Activated CD4-positive, alpha-beta T cell treated with anti-CD3 and anti-CD28 coated beads for 36 hours (primary cell): Measurements from ENCODE around the gene MMP25. TPM values are rescaled to one million over a fixed set of nuclear protein-coding genes. Genes with fewer than 3 reads are reported as not detected.

Source experiments
- ATAC-seq: fragments of 200-7000 bp; cut with Tn5 transposase; one replicate; pipeline ENCODE4 v1.10.0; 2021; ENCODE audit warnings: mild to moderate bottlenecking, moderate library complexity
- CTCF ChIA-PET: fragments of 350-600 bp; sonication (Branson Sonifier 250); formaldehyde crosslinking; loops from one replicate; lab custom pipeline; 2021; ENCODE audit warnings: antibody characterized with exemption; lab: Charles Lee
- POLR2A ChIA-PET: fragments of 350-600 bp; sonication (Branson Sonifier 250); formaldehyde crosslinking; loops from one replicate; lab custom pipeline; 2021; ENCODE audit warnings: antibody characterized with exemption, inconsistent platforms; lab: Charles Lee
- DNase-seq: peaks from one replicate; pipeline ENCODE4 v3.0.0-alpha.2; 2020
- H3K27ac Mint-ChIP-seq: one replicate; pipeline ENCODE4 v1.8.0; 2021; ENCODE audit warnings: mixed read lengths
- H3K27me3 Mint-ChIP-seq: one replicate; pipeline ENCODE4 v1.8.0; 2021; ENCODE audit warnings: mixed read lengths
- H3K36me3 Mint-ChIP-seq: one replicate; pipeline ENCODE4 v1.8.0; 2021; ENCODE audit warnings: low read depth, mixed read lengths
- H3K4me1 Mint-ChIP-seq: one replicate; pipeline ENCODE4 v1.8.0; 2021; ENCODE audit warnings: mixed read lengths
- H3K4me3 Mint-ChIP-seq: one replicate; pipeline ENCODE4 v1.8.0; 2021; ENCODE audit warnings: mild to moderate bottlenecking, moderate library complexity, mixed read lengths
- H3K9me3 Mint-ChIP-seq: one replicate; pipeline ENCODE4 v1.8.0; 2021; ENCODE audit warnings: low read depth, mixed read lengths
- intact Hi-C, 2 experiments: fragments of 100-400 bp; cut with DNase I in 1 of 2; cut with micrococcal nuclease in 1 of 2; formaldehyde crosslinking; loops; one replicate each; pipeline versions ENCODE4 v1.14.2 to v1.15.1; 2022 to 2024; cut with DNase I, micrococcal nuclease
- total RNA-seq, 2 experiments: library from RNA; stranded (reverse); gene quantifications; one replicate each; pipeline ENCODE4 v1.2.3, GENCODE V29; 2021

MMP25 gene, protein sequence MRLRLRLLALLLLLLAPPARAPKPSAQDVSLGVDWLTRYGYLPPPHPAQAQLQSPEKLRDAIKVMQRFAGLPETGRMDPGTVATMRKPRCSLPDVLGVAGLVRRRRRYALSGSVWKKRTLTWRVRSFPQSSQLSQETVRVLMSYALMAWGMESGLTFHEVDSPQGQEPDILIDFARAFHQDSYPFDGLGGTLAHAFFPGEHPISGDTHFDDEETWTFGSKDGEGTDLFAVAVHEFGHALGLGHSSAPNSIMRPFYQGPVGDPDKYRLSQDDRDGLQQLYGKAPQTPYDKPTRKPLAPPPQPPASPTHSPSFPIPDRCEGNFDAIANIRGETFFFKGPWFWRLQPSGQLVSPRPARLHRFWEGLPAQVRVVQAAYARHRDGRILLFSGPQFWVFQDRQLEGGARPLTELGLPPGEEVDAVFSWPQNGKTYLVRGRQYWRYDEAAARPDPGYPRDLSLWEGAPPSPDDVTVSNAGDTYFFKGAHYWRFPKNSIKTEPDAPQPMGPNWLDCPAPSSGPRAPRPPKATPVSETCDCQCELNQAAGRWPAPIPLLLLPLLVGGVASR
- under 1 TPM; 0.55 to 0.91 TPM for total RNA-seq

DNA sequence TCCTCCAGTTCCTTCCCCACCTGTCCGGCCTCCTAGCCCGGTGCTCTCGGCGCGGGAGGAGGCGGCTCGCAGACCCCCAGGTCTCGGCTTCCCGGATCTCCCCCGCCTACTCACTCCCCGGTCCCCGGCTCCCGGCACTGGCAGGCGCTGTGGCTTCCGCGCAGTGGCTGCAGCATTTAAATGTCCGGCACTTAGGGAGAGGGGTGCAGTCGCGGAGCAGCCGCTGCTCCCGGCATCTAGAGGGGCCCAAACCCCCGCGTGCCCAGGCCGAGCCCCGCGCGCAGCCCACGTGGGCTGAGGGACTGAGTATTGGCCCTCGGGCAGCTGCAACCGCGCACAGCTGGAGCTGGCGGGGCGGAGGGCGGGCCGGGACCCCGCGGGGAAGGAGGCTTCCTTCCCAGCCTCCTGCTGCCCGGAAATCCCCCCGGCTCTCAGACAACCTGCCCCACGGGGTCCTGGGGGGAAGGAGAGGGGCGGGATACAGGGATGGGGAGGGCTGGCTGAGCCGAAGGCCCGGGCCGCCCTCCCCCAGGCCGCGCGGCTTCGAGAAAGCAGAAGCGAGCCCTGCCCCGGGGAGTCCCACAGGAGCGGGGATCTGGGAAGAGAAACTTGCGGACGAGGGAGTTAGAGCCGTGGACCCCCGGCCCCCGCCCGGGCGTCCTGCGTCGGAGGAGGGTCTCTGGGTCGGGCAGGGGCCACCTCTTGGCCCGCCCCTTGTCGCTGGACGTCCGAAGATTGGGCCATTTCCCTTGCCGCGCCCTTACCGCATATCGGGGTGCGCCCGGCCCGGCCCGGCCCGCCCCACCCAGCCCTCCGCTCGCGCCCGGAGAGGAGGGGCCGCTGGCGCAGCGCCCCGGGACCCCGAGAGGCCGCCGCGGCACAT is at the start of gene MMP25:
MMP25 (plus strand) TSS at position 804 of the 883 bp plus-strand sequence. CDS start 357 bp downstream, outside the sequence.
- Mint-ChIP-seq H3K27ac (no peak within 1 kb of the TSS), H3K36me3 (no peaks in the 10 kb centered on the region), H3K4me1 (peaks cover 14% of the 10 kb centered on the region), H3K4me3 (peak within 1 kb of the TSS; percentile 63), H3K27me3 (peaks cover 42% of the 10 kb centered on the region), H3K9me3 (no peaks in the 10 kb centered on the region)
- ATAC-seq: peak; percentile 19
- no peak for DNase-seq
- intact Hi-C loops: no loop called here
- POLR2A ChIA-PET: no interaction called here
- CTCF ChIA-PET: interaction anchor here (0.9 to 1.7 kb wide), 5 partner anchors 11 to 122 kb away, joined by 4 to 12 read pairs (median 4); no protein-coding TSS in a partner anchor

DNA sequence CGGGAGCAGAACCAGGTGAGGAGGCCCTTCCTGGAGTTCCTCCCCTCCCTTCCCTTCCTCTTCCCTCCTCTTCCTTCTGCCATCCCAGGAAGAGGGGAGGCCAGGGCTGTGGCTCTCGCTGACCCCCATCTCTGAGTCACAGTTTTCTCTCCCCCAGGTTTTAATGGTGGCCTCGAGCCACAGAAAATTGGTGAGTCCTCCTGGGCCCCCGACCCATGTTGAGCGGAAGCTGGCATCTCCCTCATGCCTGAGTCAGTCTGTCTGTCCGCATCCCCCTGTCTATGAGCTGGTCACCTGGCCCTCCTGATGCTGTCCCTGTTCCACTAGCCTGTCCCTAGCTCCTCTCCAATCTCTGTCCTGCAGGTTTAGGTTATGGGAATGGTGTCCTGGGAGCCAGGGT is 46.4 kb upstream of the MMP25 start:
- ATAC-seq (no peak), DNase-seq (no peak)
- no peak overlapping the region for H3K27ac Mint-ChIP-seq
- no peaks in the 10 kb centered on the region for H3K4me1 Mint-ChIP-seq
- no peaks in the 10 kb centered on the region for H3K9me3 Mint-ChIP-seq
- H3K27me3 Mint-ChIP-seq: no peaks in the 10 kb centered on the region
- POLR2A ChIA-PET: no interaction called here
- CTCF ChIA-PET: interaction anchor here (9.6 kb wide), 1 partner anchor 32 kb away, joined by 130 read pairs; no protein-coding TSS in a partner anchor
- no peak overlapping the region for H3K4me3 Mint-ChIP-seq
- no peaks in the 10 kb centered on the region for H3K36me3 Mint-ChIP-seq
- intact Hi-C loops: no loop called here

DNA sequence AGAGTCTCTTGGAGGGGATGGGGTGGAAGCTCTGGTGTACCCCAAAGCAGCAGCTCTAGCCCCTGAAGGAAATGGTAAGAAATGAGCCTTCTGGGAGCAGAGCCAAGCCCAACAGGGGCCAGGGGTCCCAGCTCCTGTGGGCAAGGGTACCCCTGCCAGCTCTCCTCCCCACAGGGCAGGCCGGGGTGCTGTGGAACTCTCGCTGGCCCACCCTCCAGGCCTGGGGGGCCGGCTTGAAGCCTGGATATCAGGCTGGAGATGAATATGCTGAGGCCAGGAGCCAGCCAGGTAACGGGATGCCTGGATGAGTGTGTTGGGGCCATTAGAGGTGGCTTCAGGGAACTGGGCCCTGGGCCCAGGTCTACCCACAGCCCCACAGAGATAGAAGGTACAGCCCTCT is 45.8 kb upstream of the MMP25 start:
- DNase-seq (no peak), ATAC-seq (no peak)
- CTCF ChIA-PET: interaction anchor here (1.1 to 9.6 kb wide), 2 partner anchors 18 to 31 kb away, joined by 3 to 130 read pairs; no protein-coding TSS in a partner anchor
- Mint-ChIP-seq H3K27me3 (no peaks in the 10 kb centered on the region), H3K4me1 (no peaks in the 10 kb centered on the region), H3K9me3 (no peaks in the 10 kb centered on the region), H3K36me3 (no peaks in the 10 kb centered on the region), H3K27ac (no peak overlapping the region), H3K4me3 (no peak overlapping the region)
- intact Hi-C loops: no loop called here
- POLR2A ChIA-PET: no interaction called here

DNA sequence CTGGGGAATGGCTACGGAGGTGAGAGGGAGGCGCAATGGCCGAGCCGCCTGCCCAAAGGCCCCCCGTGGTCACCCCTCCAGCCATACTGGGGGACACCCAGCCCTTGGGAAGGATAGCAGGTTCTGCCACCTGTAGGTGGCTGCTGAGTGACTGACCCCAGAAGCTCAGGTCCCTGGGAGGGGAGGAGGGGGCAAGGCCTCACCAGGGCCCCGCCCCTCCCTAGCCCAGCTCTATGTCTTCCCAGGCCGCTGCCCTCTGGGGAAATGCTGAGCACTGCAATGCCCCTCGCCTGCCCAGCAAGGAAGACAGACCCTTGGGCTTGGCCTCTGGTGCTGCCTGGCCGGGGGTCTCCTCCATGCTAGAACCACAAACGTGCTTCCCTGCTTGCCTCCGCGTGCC is 45.0 kb upstream of the MMP25 start:
- ChIA-PET POLR2A (no interaction called here), CTCF (interaction anchor here (1.1 to 9.6 kb wide), 2 partner anchors 17 to 30 kb away, joined by 3 to 130 read pairs; no protein-coding TSS in a partner anchor)
- Mint-ChIP-seq H3K9me3 (no peaks in the 10 kb centered on the region), H3K27me3 (no peaks in the 10 kb centered on the region), H3K27ac (no peak overlapping the region), H3K36me3 (no peaks in the 10 kb centered on the region), H3K4me3 (no peak overlapping the region), H3K4me1 (no peaks in the 10 kb centered on the region)
- intact Hi-C loops: no loop called here
- DNase-seq (no peak), ATAC-seq (no peak)

DNA sequence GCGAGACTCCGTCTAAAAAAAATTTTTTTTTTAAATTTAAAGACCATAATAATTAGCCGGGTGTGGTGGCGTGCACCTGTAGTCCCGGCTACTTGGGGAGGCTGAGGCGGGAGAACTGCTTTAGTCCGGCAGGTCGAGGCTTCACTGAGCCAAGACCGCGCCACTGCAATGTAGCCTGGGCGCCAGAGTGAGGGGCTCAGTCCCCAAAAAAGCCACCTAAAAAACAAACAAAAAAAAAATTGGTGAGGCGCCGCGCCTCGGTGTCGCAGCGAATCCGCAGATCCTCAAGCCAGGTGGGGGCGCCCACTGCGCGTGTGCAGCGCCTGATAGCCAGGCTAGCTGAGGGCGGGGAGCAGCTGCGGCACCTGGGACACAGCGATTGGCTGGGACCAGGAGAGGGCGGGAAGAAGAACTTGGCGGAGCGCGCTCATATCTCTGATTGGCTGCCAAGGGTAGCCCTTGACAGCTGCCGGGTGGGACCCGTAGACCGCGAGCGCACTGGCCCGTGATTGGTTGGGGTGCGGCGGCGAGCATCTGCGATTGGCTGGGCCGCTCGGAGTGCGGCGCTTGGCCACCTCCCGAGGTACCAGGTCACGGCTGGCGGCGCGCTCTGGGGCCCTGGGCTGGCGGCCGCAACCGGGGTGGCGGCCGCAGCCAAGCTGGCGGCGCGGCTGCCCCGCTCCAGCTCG is 42.6 kb upstream of the MMP25 start:
- peak; percentile 99 for DNase-seq
- peak overlapping the region; percentile 32 for H3K4me3 Mint-ChIP-seq
- H3K27ac Mint-ChIP-seq: no peak overlapping the region
- H3K27me3 Mint-ChIP-seq: peaks cover 6% of the 10 kb centered on the region
- no peaks in the 10 kb centered on the region for H3K36me3 Mint-ChIP-seq
- ChIA-PET CTCF (interaction anchor here (0.6 to 9.6 kb wide), 15 partner anchors 17 to 713 kb away, joined by 3 to 130 read pairs (median 3); partner anchors contain the start of genes HCFC1R1, KREMEN2, THOC6 and TNFRSF12A), POLR2A (interaction anchor here (0.7 to 1.2 kb wide), 6 partner anchors 16 to 464 kb away, joined by 3 to 5 read pairs (median 4); partner anchors contain the start of genes FLYWCH2 and TNFRSF12A)
- no peaks in the 10 kb centered on the region for H3K9me3 Mint-ChIP-seq
- H3K4me1 Mint-ChIP-seq: peaks cover 23% of the 10 kb centered on the region
- intact Hi-C loops: loop anchor here (1.0 to 2.0 kb wide), 8 partner anchors 17 to 147 kb away; partner anchors contain the start of genes TNFRSF12A (in 2 of the 2), PAQR4 (in 1 of the 2) and THOC6 (in 1 of the 2)
- ATAC-seq: peak; percentile 100

DNA sequence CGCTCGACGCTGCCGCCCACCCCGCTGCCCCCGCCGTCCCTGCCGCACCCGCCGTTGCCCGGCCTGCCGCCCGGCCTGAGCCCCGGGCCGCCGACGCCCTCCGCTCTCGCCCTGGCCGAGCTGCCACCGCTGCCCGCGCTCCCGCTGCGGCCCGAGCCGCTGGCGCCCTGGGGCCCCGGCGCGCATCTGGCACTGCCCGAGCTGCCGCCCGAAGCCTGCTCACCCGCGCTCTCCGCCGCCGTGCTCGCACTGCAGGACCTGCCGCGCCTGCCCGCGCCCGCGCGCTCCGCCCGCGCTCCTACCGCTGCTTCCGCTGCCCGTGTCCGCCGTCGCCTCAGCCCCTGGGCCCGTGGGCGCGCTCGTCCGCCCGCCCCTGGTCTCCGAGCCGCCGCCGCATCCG is 42.0 kb upstream of the MMP25 start:
- no peak overlapping the region for H3K27ac Mint-ChIP-seq
- peaks cover 6% of the 10 kb centered on the region for H3K27me3 Mint-ChIP-seq
- H3K4me3 Mint-ChIP-seq: no peak overlapping the region
- H3K36me3 Mint-ChIP-seq: no peaks in the 10 kb centered on the region
- intact Hi-C loops: loop anchor here (1.0 to 2.0 kb wide), 4 partner anchors 16 to 35 kb away; partner anchors contain the start of genes TNFRSF12A (in 2 of the 2) and PAQR4 (in 1 of the 2)
- ChIA-PET POLR2A (interaction anchor here (0.7 to 1.2 kb wide), 6 partner anchors 16 to 463 kb away, joined by 3 to 5 read pairs (median 4); partner anchors contain the start of genes FLYWCH2 and TNFRSF12A), CTCF (interaction anchor here (0.6 to 9.6 kb wide), 14 partner anchors 16 to 712 kb away, joined by 3 to 130 read pairs (median 4); partner anchors contain the start of genes HCFC1R1, KREMEN2, THOC6 and TNFRSF12A)
- DNase-seq (peak; percentile 55), ATAC-seq (peak; percentile 10)
- peaks cover 23% of the 10 kb centered on the region for H3K4me1 Mint-ChIP-seq
- no peaks in the 10 kb centered on the region for H3K9me3 Mint-ChIP-seq

DNA sequence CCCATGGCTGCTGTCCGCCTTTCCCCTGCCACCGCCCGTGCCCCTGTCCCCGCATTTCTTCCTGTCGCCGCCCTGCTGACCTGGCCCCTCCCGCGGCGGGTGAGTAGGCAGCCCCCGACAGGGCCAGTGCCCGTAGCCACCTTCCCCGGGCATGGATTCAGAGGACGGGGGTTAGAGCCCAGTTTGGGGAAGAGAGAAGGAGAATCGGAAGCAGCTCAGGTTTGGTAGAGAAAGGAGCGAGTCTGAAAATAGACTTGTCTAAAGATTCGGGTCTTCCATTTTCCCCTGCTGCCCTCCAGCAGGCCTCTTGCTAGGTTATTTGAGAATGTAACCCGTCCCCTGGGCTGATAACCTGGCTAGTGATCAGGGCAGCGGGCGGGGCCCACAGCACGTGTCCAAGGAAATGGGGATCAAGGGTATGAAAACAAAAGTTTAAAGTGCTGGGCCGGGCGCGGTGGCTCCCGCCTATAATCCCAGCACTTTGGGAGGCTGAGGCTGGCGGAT is 41.5 kb upstream of the MMP25 start:
- DNase-seq (no peak), ATAC-seq (no peak)
- H3K27me3 Mint-ChIP-seq: peaks cover 6% of the 10 kb centered on the region
- no peaks in the 10 kb centered on the region for H3K36me3 Mint-ChIP-seq
- no peak overlapping the region for H3K4me3 Mint-ChIP-seq
- POLR2A ChIA-PET: no interaction called here
- H3K27ac Mint-ChIP-seq: no peak overlapping the region
- CTCF ChIA-PET: interaction anchor here (1.3 to 9.6 kb wide), 3 partner anchors 27 to 121 kb away, joined by 3 to 130 read pairs (median 3); partner anchors contain the start of gene KREMEN2
- peaks cover 23% of the 10 kb centered on the region for H3K4me1 Mint-ChIP-seq
- H3K9me3 Mint-ChIP-seq: no peaks in the 10 kb centered on the region
- intact Hi-C loops: loop anchor here (1.0 to 2.0 kb wide), 4 partner anchors 15 to 36 kb away; partner anchors contain the start of genes TNFRSF12A (in 2 of the 2) and PAQR4 (in 1 of the 2)

DNA sequence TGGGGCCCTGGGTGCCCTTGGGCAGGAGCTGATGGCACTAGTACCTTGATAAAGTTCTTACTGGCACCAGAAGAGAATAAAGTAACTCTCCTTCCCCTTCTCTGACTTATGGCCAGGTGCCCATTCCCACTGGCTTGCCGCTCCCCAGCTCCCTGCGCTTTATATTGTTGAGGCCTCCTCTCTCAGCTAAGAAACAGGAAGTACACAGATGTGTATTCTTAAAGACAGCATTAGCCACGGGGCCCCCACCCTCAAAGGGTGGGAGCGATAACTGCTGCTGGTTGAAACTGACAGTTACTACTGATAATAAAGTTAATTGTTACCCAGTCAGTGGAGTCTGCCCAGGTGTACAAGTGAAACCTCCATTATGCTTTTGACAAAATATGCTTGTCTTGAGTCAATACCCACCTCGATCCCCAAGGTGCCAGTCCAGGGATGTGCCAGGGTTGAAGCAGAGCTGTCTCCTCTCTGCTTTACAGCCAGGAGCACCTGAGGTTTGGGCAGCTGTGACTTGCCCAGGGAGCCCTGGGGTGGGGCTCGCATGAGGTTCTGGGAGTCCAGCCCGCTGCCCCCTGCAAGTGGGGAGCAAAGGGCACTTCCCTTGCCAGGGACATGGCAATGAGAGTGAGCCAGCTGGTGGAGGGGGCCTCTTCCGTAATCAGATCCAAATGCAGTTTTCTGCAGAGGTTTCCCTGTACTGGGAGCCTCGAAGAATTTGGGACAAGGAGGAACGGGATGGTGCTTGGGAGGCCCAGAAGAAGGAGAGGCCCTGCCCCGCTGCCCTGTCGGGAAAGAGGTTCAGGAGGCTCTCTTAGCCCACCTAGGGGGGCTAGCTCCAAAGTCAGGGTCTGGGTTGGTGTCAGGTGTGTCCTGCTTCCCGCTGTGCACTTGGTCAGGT is 39.1 kb upstream of the MMP25 start:
- no peaks in the 10 kb centered on the region for H3K36me3 Mint-ChIP-seq
- H3K4me1 Mint-ChIP-seq: peaks cover 23% of the 10 kb centered on the region
- H3K27me3 Mint-ChIP-seq: peaks cover 9% of the 10 kb centered on the region
- no peaks in the 10 kb centered on the region for H3K9me3 Mint-ChIP-seq
- H3K4me3 Mint-ChIP-seq: no peak overlapping the region
- no peak for ATAC-seq
- ChIA-PET CTCF (interaction anchor here (0.7 to 9.6 kb wide), 7 partner anchors 13 to 52 kb away, joined by 3 to 130 read pairs (median 3); partner anchors contain the start of gene TNFRSF12A), POLR2A (interaction anchor here (0.6 to 1.0 kb wide), 3 partner anchors 13 to 1262 kb away, joined by 3 to 5 read pairs (median 3); partner anchors contain the start of gene TNFRSF12A)
- intact Hi-C loops: no loop called here
- no peak for DNase-seq
- H3K27ac Mint-ChIP-seq: no peak overlapping the region
